Liver (tissue), 3 donors: ENCODE results near the gene TADA2A.

Source experiments
- CTCF ChIP-seq: fragments of 150-350 bp; IDR thresholded peaks from 2 replicates; pipeline ENCODE4 v1.5.1; 2017; ENCODE audit warnings: improper control_type of control experiment, low read depth, low read length; ENCODE audit not compliant: missing input control
- EGR1 ChIP-seq, 2 donors: IDR thresholded peaks; 2 replicates each; pipeline ENCODE4 v1.6.1; 2016 to 2018; ENCODE audit warnings: antibody characterized with exemption in 2 of 2, low read depth in 2 of 2
- GABPA ChIP-seq, 2 donors: IDR thresholded peaks in 1 of 2; conservative IDR thresholded peaks in 1 of 2; 2 replicates each; pipeline ENCODE4 v1.6.1; 2016; ENCODE audit warnings: antibody characterized with exemption in 2 of 2, mild to moderate bottlenecking in 1 of 2, moderate library complexity in 1 of 2
- TAF1 ChIP-seq: conservative IDR thresholded peaks from 2 replicates; pipeline ENCODE4 v1.6.1; 2016; ENCODE audit warnings: antibody characterized with exemption, mild to moderate bottlenecking
- TF ChIP-seq, protein P1 (sequence below): IDR thresholded peaks from 2 replicates; pipeline ENCODE4 v1.6.1; 2016; ENCODE audit warnings: antibody characterized with exemption
- donor health status: healthy.
- donor health status: healthy.

DNA sequence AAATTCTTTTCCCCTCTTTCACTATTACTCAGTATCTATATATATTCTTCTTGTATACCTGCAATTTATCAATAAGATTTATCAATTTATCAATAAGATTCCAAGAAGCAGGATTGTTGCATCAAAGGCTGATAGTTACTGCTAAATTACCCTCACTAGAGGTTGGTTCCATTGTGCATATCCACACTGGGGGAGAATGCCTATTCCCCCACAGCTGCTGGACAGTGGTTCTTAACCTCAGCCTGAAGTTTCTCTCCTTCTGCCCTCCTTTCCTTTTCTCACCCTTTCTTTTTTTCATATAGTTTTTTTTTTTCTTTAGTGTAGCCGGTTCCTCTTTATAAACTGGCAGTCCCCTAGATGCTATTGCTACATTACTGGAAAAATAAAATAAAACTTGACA lies 24.6 kb upstream of the TADA2A start:
- TF ChIP-seq TAF1 (no peak), CTCF (no peak), EGR1 (IDR thresholded peaks at IDR 0.05; ENCODE audit: low read depth in 2 of 2) (no peak), GABPA (IDR thresholded peaks at IDR 0.05 in 1 of 2, conservative IDR thresholded peaks at IDR 0.05 in 1 of 2) (no peak)
- TF ChIP-seq, protein P1, sequence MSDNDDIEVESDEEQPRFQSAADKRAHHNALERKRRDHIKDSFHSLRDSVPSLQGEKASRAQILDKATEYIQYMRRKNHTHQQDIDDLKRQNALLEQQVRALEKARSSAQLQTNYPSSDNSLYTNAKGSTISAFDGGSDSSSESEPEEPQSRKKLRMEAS: no peak
